ENCODE results near the gene CFAP97D2. TPM values are rescaled to one million over a fixed set of nuclear protein-coding genes. Genes with fewer than 3 reads are reported as not detected.

Gene CFAP97D2
- total RNA-seq, 4 donors from 2014 or later, result not detected

DNA sequence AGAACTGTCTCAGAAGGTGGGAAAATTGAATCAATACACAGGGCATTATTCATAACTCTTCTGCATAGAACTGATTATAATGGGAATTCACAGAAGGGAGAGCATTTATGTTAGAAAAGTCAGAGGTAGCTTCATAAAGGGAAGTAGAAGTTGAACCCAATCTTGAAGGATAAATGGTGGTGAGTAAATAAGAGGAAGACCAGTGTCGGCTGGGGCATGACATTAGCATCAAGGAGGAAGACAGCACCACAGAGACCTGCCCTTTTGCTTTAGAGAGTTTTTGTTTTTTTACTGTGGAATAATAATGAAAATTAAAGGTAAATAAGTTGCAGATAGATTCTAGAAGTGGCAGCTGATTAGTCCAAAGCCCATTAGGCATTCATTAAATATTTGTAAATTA, 77.5 kb downstream of the CFAP97D2 start:
- ATAC-seq (ENCODE audit: low FRiP score) (no peak), DNase-seq (ENCODE audit: low spot score) (no peak)
- TF ChIP-seq, protein P1, sequence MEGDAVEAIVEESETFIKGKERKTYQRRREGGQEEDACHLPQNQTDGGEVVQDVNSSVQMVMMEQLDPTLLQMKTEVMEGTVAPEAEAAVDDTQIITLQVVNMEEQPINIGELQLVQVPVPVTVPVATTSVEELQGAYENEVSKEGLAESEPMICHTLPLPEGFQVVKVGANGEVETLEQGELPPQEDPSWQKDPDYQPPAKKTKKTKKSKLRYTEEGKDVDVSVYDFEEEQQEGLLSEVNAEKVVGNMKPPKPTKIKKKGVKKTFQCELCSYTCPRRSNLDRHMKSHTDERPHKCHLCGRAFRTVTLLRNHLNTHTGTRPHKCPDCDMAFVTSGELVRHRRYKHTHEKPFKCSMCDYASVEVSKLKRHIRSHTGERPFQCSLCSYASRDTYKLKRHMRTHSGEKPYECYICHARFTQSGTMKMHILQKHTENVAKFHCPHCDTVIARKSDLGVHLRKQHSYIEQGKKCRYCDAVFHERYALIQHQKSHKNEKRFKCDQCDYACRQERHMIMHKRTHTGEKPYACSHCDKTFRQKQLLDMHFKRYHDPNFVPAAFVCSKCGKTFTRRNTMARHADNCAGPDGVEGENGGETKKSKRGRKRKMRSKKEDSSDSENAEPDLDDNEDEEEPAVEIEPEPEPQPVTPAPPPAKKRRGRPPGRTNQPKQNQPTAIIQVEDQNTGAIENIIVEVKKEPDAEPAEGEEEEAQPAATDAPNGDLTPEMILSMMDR (IDR thresholded peaks at IDR 0.05), result no peak

GRCh38 chr13:114257014-114257413, 78.0 kb downstream of the CFAP97D2 start:
- DNase-seq (ENCODE audit: low spot score), result no peak

DNA sequence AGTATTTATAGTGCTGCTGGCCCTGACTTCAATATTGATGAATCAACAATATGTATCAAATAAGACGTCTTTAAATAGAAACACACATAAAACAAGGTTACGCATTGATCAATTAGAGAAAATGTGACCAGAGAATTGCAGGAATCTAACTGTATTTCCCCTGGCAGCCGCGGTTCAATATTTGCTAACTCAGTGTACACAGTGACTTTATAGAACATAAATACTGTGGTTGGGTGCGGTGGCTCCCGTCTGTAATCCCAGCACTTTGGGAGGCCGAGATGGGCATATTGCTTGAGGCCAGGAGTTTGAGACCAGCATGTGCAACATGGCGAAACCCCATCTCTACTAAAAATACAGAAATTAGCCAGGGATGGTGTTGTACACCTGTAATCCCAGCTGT, 79.5 kb downstream of the CFAP97D2 start:
- TF ChIP-seq, protein P1 (IDR thresholded peaks at IDR 0.05), result no peak
- DNase-seq (ENCODE audit: low spot score), result no peak
- no peak for ATAC-seq (ENCODE audit: low FRiP score)

More at GRCh38 chr13:114257014-114257413, 78.0 kb downstream of the CFAP97D2 start:
- TF ChIP-seq, protein P1 (IDR thresholded peaks at IDR 0.05), result no peak
- no peak for ATAC-seq (ENCODE audit: low FRiP score)

DNA sequence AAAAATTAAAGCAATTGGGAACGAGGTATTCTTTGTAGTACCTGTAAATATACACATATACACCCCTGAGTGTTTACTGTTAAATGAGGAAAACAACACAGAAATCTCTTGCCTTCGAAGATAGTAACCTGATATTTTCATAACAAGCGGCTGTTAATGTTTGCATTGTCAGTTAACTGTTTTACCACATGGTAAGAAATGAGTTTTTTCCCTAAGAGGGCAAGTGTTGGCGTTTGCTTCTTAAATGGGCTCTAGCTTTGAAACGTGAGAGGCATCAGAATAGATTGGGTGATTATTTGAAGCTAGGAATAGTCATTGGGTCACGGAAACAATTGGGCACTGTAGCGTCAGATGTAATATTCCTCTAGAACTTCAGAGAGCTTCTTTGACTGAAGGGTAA, 80.3 kb downstream of the CFAP97D2 start:
- DNase-seq (ENCODE audit: low spot score) (no peak), ATAC-seq (ENCODE audit: low FRiP score) (no peak)
- TF ChIP-seq, protein P1 (IDR thresholded peaks at IDR 0.05), result no peak

DNA sequence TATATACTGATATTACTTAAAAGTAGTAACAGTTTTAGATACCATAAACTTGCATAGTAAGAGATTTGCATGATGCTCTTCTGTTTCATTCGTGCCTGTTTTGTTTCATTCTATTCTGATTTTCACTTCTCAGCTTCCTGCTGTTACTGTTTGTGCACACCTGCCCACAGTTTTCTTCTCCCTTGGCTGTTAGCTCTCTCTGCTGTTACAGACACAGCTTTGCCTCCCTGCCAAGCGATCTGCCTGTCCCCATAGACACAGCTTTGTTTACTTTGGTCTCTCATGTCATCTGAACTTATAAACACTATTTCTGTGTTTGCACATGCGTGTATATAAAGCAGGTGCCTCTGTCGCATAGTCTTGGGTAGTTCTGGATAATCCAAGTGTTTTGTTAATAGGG, 80.9 kb downstream of the CFAP97D2 start:
- TF ChIP-seq, protein P1 (IDR thresholded peaks at IDR 0.05), result no peak
- no peak for ATAC-seq (ENCODE audit: low FRiP score)
- DNase-seq (ENCODE audit: low spot score), result no peak

- TF ChIP-seq, protein P1 (IDR thresholded peaks at IDR 0.05), result no peak
- no peak for ATAC-seq (ENCODE audit: low FRiP score)
- DNase-seq (ENCODE audit: low spot score), result no peak
Measured at GRCh38 chr13:114260814-114261213, 81.8 kb downstream of the CFAP97D2 start.

GRCh38 chr13:114261328-114261965, 82.4 kb downstream of the CFAP97D2 start:
- ATAC-seq (ENCODE audit: low FRiP score), result no peak
- DNase-seq (ENCODE audit: low spot score), result no peak
- TF ChIP-seq, protein P1 (IDR thresholded peaks at IDR 0.05), result no peak
